Hepatocyte (in vitro differentiated cells): ENCODE measurements around the gene CLIC5. TPM values are rescaled to one million over a fixed set of nuclear protein-coding genes. Genes with fewer than 3 reads are reported as not detected.

Source experiments
- DNase-seq: peaks from one replicate; pipeline ENCODE4 v3.0.0-alpha.2; 2016; ENCODE audit warnings: low spot score
- H2AFZ ChIP-seq: fragments of 200-600 bp; sonication (generic); 2 replicates; pipeline ENCODE4 v1.6.0; 2016; ENCODE audit warnings: antibody characterized with exemption, mild to moderate bottlenecking
- H3K27ac ChIP-seq: fragments of 200-600 bp; sonication (generic); 2 replicates; pipeline ENCODE4 v1.5.1; 2016; ENCODE audit warnings: mild to moderate bottlenecking
- H3K27me3 ChIP-seq: fragments of 200-600 bp; sonication (generic); 2 replicates; pipeline ENCODE4 v1.6.1; 2016
- H3K36me3 ChIP-seq: fragments of 200-600 bp; sonication (generic); replicated peaks from 2 replicates; pipeline ENCODE4 v1.5.1; 2016; ENCODE audit warnings: low read depth; ENCODE audit not compliant: insufficient read depth
- H3K4me1 ChIP-seq: fragments of 200-600 bp; sonication (generic); 2 replicates; pipeline ENCODE4 v1.5.1; 2016; ENCODE audit warnings: mild to moderate bottlenecking, moderate library complexity; ENCODE audit not compliant: insufficient read depth
- H3K4me2 ChIP-seq: fragments of 200-600 bp; sonication (generic); 2 replicates; pipeline ENCODE4 v1.6.0; 2016
- H3K4me3 ChIP-seq: fragments of 200-600 bp; sonication (generic); 2 replicates; pipeline ENCODE4 v1.5.1; 2016; ENCODE audit warnings: mild to moderate bottlenecking
- H3K79me2 ChIP-seq: fragments of 200-600 bp; sonication (generic); 2 replicates; pipeline ENCODE4 v1.6.0; 2017; ENCODE audit warnings: mild to moderate bottlenecking
- H3K9me2 ChIP-seq: fragments of 200-600 bp; sonication (generic); replicated peaks from 2 replicates; pipeline ENCODE4 v1.6.0; 2017; ENCODE audit warnings: mild to moderate bottlenecking; ENCODE audit not compliant: insufficient read depth
- H3K9me3 ChIP-seq: fragments of 200-600 bp; sonication (generic); 2 replicates; pipeline ENCODE4 v1.5.1; 2016; ENCODE audit warnings: low read depth, mild to moderate bottlenecking
- H4K20me1 ChIP-seq: fragments of 200-600 bp; sonication (generic); 2 replicates; pipeline ENCODE4 v1.6.0; 2016; ENCODE audit warnings: mild to moderate bottlenecking; ENCODE audit not compliant: insufficient read depth, poor library complexity, severe bottlenecking
- EZH2 ChIP-seq: fragments of 200-600 bp; sonication (generic); IDR thresholded peaks from 2 replicates; pipeline ENCODE4 v1.6.1; 2016; ENCODE audit warnings: antibody characterized with exemption, mild to moderate bottlenecking, borderline replicate concordance
- EZH2phosphoT487 ChIP-seq: fragments of 200-600 bp; sonication (generic); IDR thresholded peaks from one replicate; pipeline ENCODE4 v1.6.1; 2018; ENCODE audit warnings: antibody characterized with exemption, mild to moderate bottlenecking, low read depth, moderate library complexity; ENCODE audit not compliant: unreplicated experiment, severe bottlenecking
- WGBS: methylation state at CpG from one replicate; pipeline ENCODE4 v1.1.6; 2016; ENCODE audit warnings: low lambda C conversion rate; ENCODE audit errors: missing lambda C conversion rate; 5-methylcytosine and 5-hydroxymethylcytosine counted together
- polyA plus RNA-seq: library from polyadenylated mRNA; unstranded; fragments of >200 nt; fragmentation: Nextera tagmentation; extraction: Ambion mirVana; gene quantifications from 2 replicates; pipeline ENCODE4 v1.2.1, GENCODE V29; 2016
- total RNA-seq: library from RNA; depleted of rRNA; stranded (reverse); fragments of >200 nt; gene quantifications from 2 replicates; pipeline ENCODE4 v1.2.3, GENCODE V29; 2014
- TF ChIP-seq, protein P1 (sequence below): fragments of 200-600 bp; sonication (generic); IDR thresholded peaks from 2 replicates; pipeline ENCODE4 v1.5.1; 2016; ENCODE audit warnings: antibody characterized with exemption, mild to moderate bottlenecking; ENCODE audit not compliant: poor library complexity

The CLIC5 gene
- total and polyA plus RNA-seq, 2 experiments from 2014 or later, result 6.0 to 12.1 TPM

DNA sequence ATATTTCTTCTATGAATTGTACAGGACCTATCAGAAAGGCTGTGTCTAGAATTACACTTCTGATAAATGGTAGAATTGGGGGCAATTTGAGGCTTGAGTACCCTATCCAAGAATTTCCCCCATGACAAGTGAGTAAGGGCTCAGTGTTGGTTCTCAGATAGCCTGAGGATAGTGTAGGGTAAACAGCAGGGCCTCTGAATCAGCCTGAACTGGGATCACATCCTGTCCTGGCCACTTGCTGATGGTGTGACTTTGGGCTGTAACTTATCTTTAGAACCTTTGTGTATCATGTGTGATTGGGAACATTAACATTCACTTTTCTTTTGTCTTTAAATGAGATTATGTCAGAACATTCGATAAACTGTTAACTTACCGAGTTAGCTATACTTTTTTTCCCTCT, 151.0 kb downstream of the CLIC5 start:
- no peaks in the 10 kb centered on the region for H4K20me1 ChIP-seq
- no peaks in the 10 kb centered on the region for H3K4me1 ChIP-seq
- no peaks in the 10 kb centered on the region for H3K27me3 ChIP-seq
- H3K36me3 ChIP-seq, result no peaks in the 10 kb centered on the region
- no peak overlapping the region for H3K27ac ChIP-seq
- H3K79me2 ChIP-seq, result no peaks in the 10 kb centered on the region
- no peaks in the 10 kb centered on the region for H3K9me2 ChIP-seq
- WGBS, result 69% methylated on average over 2 of the region's 2 CpGs
- no peak overlapping the region for H3K4me3 ChIP-seq
- no peaks in the 10 kb centered on the region for H3K9me3 ChIP-seq
- DNase-seq, result no peak
- H3K4me2 ChIP-seq, result no peak overlapping the region
- TF ChIP-seq, protein P1, sequence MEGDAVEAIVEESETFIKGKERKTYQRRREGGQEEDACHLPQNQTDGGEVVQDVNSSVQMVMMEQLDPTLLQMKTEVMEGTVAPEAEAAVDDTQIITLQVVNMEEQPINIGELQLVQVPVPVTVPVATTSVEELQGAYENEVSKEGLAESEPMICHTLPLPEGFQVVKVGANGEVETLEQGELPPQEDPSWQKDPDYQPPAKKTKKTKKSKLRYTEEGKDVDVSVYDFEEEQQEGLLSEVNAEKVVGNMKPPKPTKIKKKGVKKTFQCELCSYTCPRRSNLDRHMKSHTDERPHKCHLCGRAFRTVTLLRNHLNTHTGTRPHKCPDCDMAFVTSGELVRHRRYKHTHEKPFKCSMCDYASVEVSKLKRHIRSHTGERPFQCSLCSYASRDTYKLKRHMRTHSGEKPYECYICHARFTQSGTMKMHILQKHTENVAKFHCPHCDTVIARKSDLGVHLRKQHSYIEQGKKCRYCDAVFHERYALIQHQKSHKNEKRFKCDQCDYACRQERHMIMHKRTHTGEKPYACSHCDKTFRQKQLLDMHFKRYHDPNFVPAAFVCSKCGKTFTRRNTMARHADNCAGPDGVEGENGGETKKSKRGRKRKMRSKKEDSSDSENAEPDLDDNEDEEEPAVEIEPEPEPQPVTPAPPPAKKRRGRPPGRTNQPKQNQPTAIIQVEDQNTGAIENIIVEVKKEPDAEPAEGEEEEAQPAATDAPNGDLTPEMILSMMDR, result no peak
- no peak overlapping the region for H2AFZ ChIP-seq

DNA sequence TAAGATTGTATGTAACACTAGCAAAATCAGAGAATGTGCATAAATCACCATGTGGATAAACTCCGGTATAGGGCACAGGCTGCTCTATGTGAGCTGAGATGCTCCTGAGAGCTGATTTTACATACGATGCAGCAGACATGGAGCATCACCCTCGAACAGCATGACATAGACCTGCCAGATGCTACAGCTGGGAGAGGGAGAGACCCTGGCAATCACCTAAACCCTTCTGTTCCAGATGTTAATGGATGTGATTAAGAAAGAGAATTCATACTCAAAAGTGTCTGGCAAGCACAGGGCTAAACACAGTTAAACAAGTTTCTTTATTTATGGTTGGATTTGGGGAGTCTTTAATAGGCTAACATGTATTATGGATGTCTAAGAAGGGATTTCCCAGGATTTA, 157.0 kb downstream of the CLIC5 start:
- H2AFZ ChIP-seq, result no peak overlapping the region
- no peak overlapping the region for H3K4me3 ChIP-seq
- DNase-seq, result no peak
- peaks cover 6% of the 10 kb centered on the region for H3K27me3 ChIP-seq
- H4K20me1 ChIP-seq, result no peaks in the 10 kb centered on the region
- H3K79me2 ChIP-seq, result no peaks in the 10 kb centered on the region
- H3K27ac ChIP-seq, result no peak overlapping the region
- TF ChIP-seq, protein P1, result no peak
- TF ChIP-seq EZH2 (no peak), EZH2phosphoT487 (no peak)
- no peaks in the 10 kb centered on the region for H3K4me1 ChIP-seq
- no peaks in the 10 kb centered on the region for H3K9me3 ChIP-seq
- no peaks in the 10 kb centered on the region for H3K9me2 ChIP-seq
- 76% methylated on average over 3 of the region's 3 CpGs for WGBS
- H3K36me3 ChIP-seq, result no peaks in the 10 kb centered on the region
- no peak overlapping the region for H3K4me2 ChIP-seq

GRCh38 chr6:45857827-45858226, 157.8 kb downstream of the CLIC5 start:
- Histone ChIP-seq H3K4me3 (no peak overlapping the region), H3K36me3 (no peaks in the 10 kb centered on the region), H3K27ac (no peak overlapping the region), H3K9me3 (no peaks in the 10 kb centered on the region), H3K4me2 (no peak overlapping the region), H3K9me2 (no peaks in the 10 kb centered on the region), H3K4me1 (no peaks in the 10 kb centered on the region), H3K27me3 (peaks cover 6% of the 10 kb centered on the region), H4K20me1 (no peaks in the 10 kb centered on the region), H3K79me2 (no peaks in the 10 kb centered on the region), H2AFZ (no peak overlapping the region)
- TF ChIP-seq EZH2phosphoT487 (no peak), EZH2 (no peak)
- TF ChIP-seq, protein P1, result no peak
- 93% methylated on average over 2 of the region's 2 CpGs for WGBS
- DNase-seq, result no peak

GRCh38 chr6:45855642-45856394, 159.8 kb downstream of the CLIC5 start:
- no peak for DNase-seq
- H3K36me3 ChIP-seq, result no peaks in the 10 kb centered on the region
- no peaks in the 10 kb centered on the region for H3K9me2 ChIP-seq
- TF ChIP-seq EZH2 (no peak), EZH2phosphoT487 (no peak)
- TF ChIP-seq, protein P1, result no peak
- H3K4me1 ChIP-seq, result no peaks in the 10 kb centered on the region
- H3K79me2 ChIP-seq, result no peaks in the 10 kb centered on the region
- 95% methylated on average over 3 of the region's 3 CpGs for WGBS
- no peaks in the 10 kb centered on the region for H4K20me1 ChIP-seq
- H3K4me3 ChIP-seq, result no peak overlapping the region
- H3K9me3 ChIP-seq, result no peaks in the 10 kb centered on the region
- H3K27me3 ChIP-seq, result peaks cover 6% of the 10 kb centered on the region
- H3K27ac ChIP-seq, result no peak overlapping the region
- no peak overlapping the region for H2AFZ ChIP-seq
- no peak overlapping the region for H3K4me2 ChIP-seq
